HEK293T (cell line): ENCODE data around the gene RPL31.

Experiments used
- ARNT ChIP-seq: fragments of 450-650 bp; IDR thresholded peaks from 2 replicates; pipeline ENCODE4 v1.6.1; 2017; ENCODE audit warnings: mild to moderate bottlenecking
- BHLHE40 ChIP-seq: fragments of 450-650 bp; IDR thresholded peaks from 2 replicates; pipeline ENCODE4 v1.6.1; 2016; ENCODE audit warnings: mild to moderate bottlenecking, moderate library complexity, borderline replicate concordance
- ELF4 ChIP-seq: fragments of 450-650 bp; IDR thresholded peaks from 2 replicates; pipeline ENCODE4 v1.6.1; 2017; ENCODE audit warnings: antibody characterized with exemption
- FOXK2 ChIP-seq: fragments of 450-650 bp; IDR thresholded peaks from 2 replicates; pipeline ENCODE4 v1.6.1; 2016; ENCODE audit warnings: mild to moderate bottlenecking
- FOXM1 ChIP-seq: fragments of 450-650 bp; IDR thresholded peaks from 2 replicates; pipeline ENCODE4 v1.6.1; 2017; ENCODE audit warnings: mild to moderate bottlenecking, borderline replicate concordance
- HDGF ChIP-seq: fragments of 450-650 bp; IDR thresholded peaks from 2 replicates; pipeline ENCODE4 v1.6.1; 2017; ENCODE audit warnings: antibody characterized with exemption, borderline replicate concordance
- LEF1 ChIP-seq: fragments of 450-650 bp; IDR thresholded peaks from 2 replicates; pipeline ENCODE4 v1.6.1; 2017; ENCODE audit warnings: mild to moderate bottlenecking, borderline replicate concordance
- NFRKB ChIP-seq: fragments of 450-650 bp; IDR thresholded peaks from 2 replicates; pipeline ENCODE4 v1.6.1; 2016; ENCODE audit warnings: mild to moderate bottlenecking, moderate library complexity
- SP1 ChIP-seq: fragments of 450-650 bp; IDR thresholded peaks from 2 replicates; pipeline ENCODE4 v1.6.1; 2017
- TARDBP ChIP-seq: fragments of 450-650 bp; IDR thresholded peaks from 2 replicates; pipeline ENCODE4 v1.6.1; 2016
- ZNF384 ChIP-seq: fragments of 450-650 bp; IDR thresholded peaks from 2 replicates; pipeline ENCODE4 v1.6.1; 2016
- TF ChIP-seq, protein P1 (sequence below): fragments of 450-650 bp; IDR thresholded peaks from 2 replicates; pipeline ENCODE4 v1.6.1; 2016

DNA sequence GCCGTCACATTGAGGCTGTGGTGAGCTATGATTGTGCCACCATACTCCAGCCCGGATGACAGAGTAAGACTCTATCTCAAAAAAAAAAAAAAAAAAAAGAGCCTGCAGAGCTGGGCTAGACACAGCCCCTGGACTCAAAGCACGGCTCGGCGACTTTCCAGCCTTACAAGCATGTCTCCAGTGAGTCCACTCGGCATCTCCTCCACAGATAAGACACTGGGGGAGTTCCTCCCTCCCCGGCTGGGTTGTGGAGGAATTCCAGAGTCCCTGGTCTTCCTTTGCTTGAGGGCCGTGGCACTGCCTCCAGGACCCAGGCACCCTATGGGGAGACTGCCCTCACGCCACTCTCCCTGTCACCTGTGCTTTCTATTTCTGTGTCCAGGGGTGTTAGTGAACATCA, 30.9 kb upstream of the RPL31 start:
- no peak for TF ChIP-seq ELF4
- no peak for TF ChIP-seq TARDBP
- no peak for TF ChIP-seq ARNT
- no peak for TF ChIP-seq FOXM1
- no peak for TF ChIP-seq FOXK2
- no peak for TF ChIP-seq BHLHE40
- TF ChIP-seq NFRKB: no peak
- TF ChIP-seq ZNF384: no peak
- TF ChIP-seq LEF1: no peak
- no peak for TF ChIP-seq HDGF
- TF ChIP-seq, protein P1, sequence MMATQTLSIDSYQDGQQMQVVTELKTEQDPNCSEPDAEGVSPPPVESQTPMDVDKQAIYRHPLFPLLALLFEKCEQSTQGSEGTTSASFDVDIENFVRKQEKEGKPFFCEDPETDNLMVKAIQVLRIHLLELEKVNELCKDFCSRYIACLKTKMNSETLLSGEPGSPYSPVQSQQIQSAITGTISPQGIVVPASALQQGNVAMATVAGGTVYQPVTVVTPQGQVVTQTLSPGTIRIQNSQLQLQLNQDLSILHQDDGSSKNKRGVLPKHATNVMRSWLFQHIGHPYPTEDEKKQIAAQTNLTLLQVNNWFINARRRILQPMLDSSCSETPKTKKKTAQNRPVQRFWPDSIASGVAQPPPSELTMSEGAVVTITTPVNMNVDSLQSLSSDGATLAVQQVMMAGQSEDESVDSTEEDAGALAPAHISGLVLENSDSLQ: no peak
- no peak for TF ChIP-seq SP1
